Mesendoderm (in vitro differentiated cells): ENCODE measurements around the gene CSNK1A1.
"Not testable (repeated sequence)": the region's sequence is repeated elsewhere in the genome, so short reads cannot be mapped to it uniquely, and the experiment has no call there.

Experiments used
- DNase-seq: peaks from one replicate; pipeline ENCODE4 v3.0.0; 2013
- H2AK5ac ChIP-seq: 2 replicates; pipeline ENCODE4 v1.6.1; 2013; ENCODE audit warnings: low read length, inconsistent platforms
- H2BK120ac ChIP-seq: 2 replicates; pipeline ENCODE4 v1.6.1; 2013; ENCODE audit warnings: low read depth, mild to moderate bottlenecking, low read length, moderate library complexity, mixed read lengths
- H2BK15ac ChIP-seq: replicated peaks from 2 replicates; pipeline ENCODE4 v1.6.1; 2013; ENCODE audit warnings: low read depth, mild to moderate bottlenecking, moderate library complexity
- H2BK5ac ChIP-seq: 2 replicates; pipeline ENCODE4 v1.6.1; 2013; ENCODE audit warnings: low read length, inconsistent platforms
- H3K18ac ChIP-seq: 2 replicates; pipeline ENCODE4 v1.6.1; 2013; ENCODE audit warnings: mild to moderate bottlenecking, low read length, mixed read lengths
- H3K23ac ChIP-seq: one replicate; pipeline ENCODE4 v1.6.1; 2013; ENCODE audit warnings: low read length
- H3K27ac ChIP-seq: 2 replicates; pipeline ENCODE4 v1.5.1; 2013; ENCODE audit warnings: low read depth, mild to moderate bottlenecking, inconsistent platforms, low read length, moderate library complexity
- H3K27me3 ChIP-seq: 2 replicates; pipeline ENCODE4 v1.6.1; 2013; ENCODE audit warnings: low read length, control low read depth, mild to moderate bottlenecking, inconsistent platforms; ENCODE audit not compliant: insufficient read depth, poor library complexity
- H3K36me3 ChIP-seq: 2 replicates; pipeline ENCODE4 v1.6.1; 2013; ENCODE audit warnings: low read length, inconsistent platforms; ENCODE audit not compliant: control insufficient read depth, insufficient read depth
- H3K4ac ChIP-seq: one replicate; pipeline ENCODE4 v1.6.1; 2013; ENCODE audit warnings: low read depth, mild to moderate bottlenecking, low read length, moderate library complexity
- H3K4me1 ChIP-seq: 2 replicates; pipeline ENCODE4 v1.6.1; 2013; ENCODE audit warnings: low read depth, low read length, inconsistent platforms; ENCODE audit not compliant: control insufficient read depth
- H3K4me2 ChIP-seq: 2 replicates; pipeline ENCODE4 v1.6.1; 2013; ENCODE audit warnings: low read length
- H3K4me3 ChIP-seq: 2 replicates; pipeline ENCODE4 v1.5.1; 2013; ENCODE audit warnings: mild to moderate bottlenecking, low read length
- H3K56ac ChIP-seq: one replicate; pipeline ENCODE4 v1.6.1; 2013; ENCODE audit warnings: low read length
- H3K79me1 ChIP-seq: 2 replicates; pipeline ENCODE4 v1.6.1; 2013; ENCODE audit warnings: low read length, inconsistent platforms
- H3K79me2 ChIP-seq: 2 replicates; pipeline ENCODE4 v1.6.1; 2013; ENCODE audit warnings: mild to moderate bottlenecking, low read length; ENCODE audit not compliant: control insufficient read depth, insufficient read depth
- H3K9ac ChIP-seq: 2 replicates; pipeline ENCODE4 v1.6.1; 2013; ENCODE audit warnings: low read length, inconsistent platforms
- H4K5ac ChIP-seq: one replicate; pipeline ENCODE4 v1.6.1; 2013; ENCODE audit warnings: low read length
- H4K8ac ChIP-seq: one replicate; pipeline ENCODE4 v1.6.1; 2013; ENCODE audit warnings: low read depth, mild to moderate bottlenecking, control low read depth, low read length, moderate library complexity
- WGBS: extraction: QIAGEN DNeasy Blood & Tissue Kit; methylation state at CpG from one replicate; pipeline ENCODE4 v1.1.7; 2013; ENCODE audit warnings: low lambda C conversion rate, missing lambda C conversion rate; ENCODE audit not compliant: insufficient coverage; ENCODE audit errors: extremely low coverage; 5-methylcytosine and 5-hydroxymethylcytosine counted together

The CSNK1A1 gene

GRCh38 chr5:149572576-149573231, 21.5 kb upstream of the CSNK1A1 start:
- no CpG with 5 or more reads among the region's 4 CpGs for WGBS
- Histone ChIP-seq H3K36me3 (no peaks in the 10 kb centered on the region), H3K56ac (no peak overlapping the region), H3K23ac (no peak overlapping the region), H2BK5ac (no peak overlapping the region), H3K27me3 (no peaks in the 10 kb centered on the region), H4K8ac (no peak overlapping the region), H2BK15ac (no peak overlapping the region), H3K79me1 (no peaks in the 10 kb centered on the region), H3K27ac (no peak overlapping the region), H2AK5ac (no peak overlapping the region), H3K4ac (no peak overlapping the region), H3K4me3 (no peak overlapping the region), H4K5ac (no peak overlapping the region), H3K4me1 (no peaks in the 10 kb centered on the region), H3K9ac (no peak overlapping the region), H3K18ac (no peak overlapping the region), H2BK120ac (no peak overlapping the region), H3K79me2 (no peaks in the 10 kb centered on the region), H3K4me2 (no peak overlapping the region)
- DNase-seq: no peak

GRCh38 chr5:149572170-149572569, 20.9 kb upstream of the CSNK1A1 start:
- Histone ChIP-seq H2BK5ac (no peak overlapping the region), H3K4me1 (no peaks in the 10 kb centered on the region), H3K18ac (no peak overlapping the region), H2AK5ac (no peak overlapping the region), H3K9ac (no peak overlapping the region), H4K5ac (no peak overlapping the region), H3K27me3 (no peaks in the 10 kb centered on the region), H3K27ac (no peak overlapping the region), H3K23ac (no peak overlapping the region), H3K56ac (no peak overlapping the region), H3K4me3 (no peak overlapping the region), H3K79me2 (no peaks in the 10 kb centered on the region), H2BK15ac (no peak overlapping the region), H3K4me2 (no peak overlapping the region), H3K36me3 (no peaks in the 10 kb centered on the region), H4K8ac (no peak overlapping the region), H2BK120ac (no peak overlapping the region), H3K4ac (no peak overlapping the region), H3K79me1 (no peaks in the 10 kb centered on the region)
- DNase-seq: no peak

GRCh38 chr5:149567226-149567625, 16.0 kb upstream of the CSNK1A1 start:
- H3K18ac ChIP-seq: no peak overlapping the region
- no peak overlapping the region for H3K4ac ChIP-seq
- no peak overlapping the region for H2BK5ac ChIP-seq
- H3K9ac ChIP-seq: no peak overlapping the region
- H3K4me2 ChIP-seq: no peak overlapping the region
- H3K79me2 ChIP-seq: no peaks in the 10 kb centered on the region
- H3K23ac ChIP-seq: no peak overlapping the region
- no peaks in the 10 kb centered on the region for H3K36me3 ChIP-seq
- H2AK5ac ChIP-seq: no peak overlapping the region
- H4K8ac ChIP-seq: no peak overlapping the region
- H3K27me3 ChIP-seq: no peaks in the 10 kb centered on the region
- no peak overlapping the region for H4K5ac ChIP-seq
- no peaks in the 10 kb centered on the region for H3K4me1 ChIP-seq
- DNase-seq: no peak
- H3K27ac ChIP-seq: no peak overlapping the region
- no peaks in the 10 kb centered on the region for H3K79me1 ChIP-seq
- no peak overlapping the region for H3K56ac ChIP-seq
- no CpG with 5 or more reads among the region's 1 CpG for WGBS
- H2BK120ac ChIP-seq: no peak overlapping the region
- H3K4me3 ChIP-seq: no peak overlapping the region
- H2BK15ac ChIP-seq: no peak overlapping the region

GRCh38 chr5:149564542-149565140, 13.4 kb upstream of the CSNK1A1 start:
- not testable (repeated sequence) for H3K79me2 ChIP-seq, H4K8ac ChIP-seq

GRCh38 chr5:149563466-149563865, 12.2 kb upstream of the CSNK1A1 start:
- no peak overlapping the region for H3K4ac ChIP-seq
- H4K8ac ChIP-seq: no peak overlapping the region
- H4K5ac ChIP-seq: no peak overlapping the region
- peak overlapping the region; percentile 70 for H3K56ac ChIP-seq
- no peaks in the 10 kb centered on the region for H3K79me1 ChIP-seq
- no peaks in the 10 kb centered on the region for H3K27me3 ChIP-seq
- no peak overlapping the region for H3K4me3 ChIP-seq
- H3K4me1 ChIP-seq: peaks cover 2% of the 10 kb centered on the region
- H3K27ac ChIP-seq: peak overlapping the region; percentile 13
- no peak overlapping the region for H3K23ac ChIP-seq
- no peak overlapping the region for H2BK120ac ChIP-seq
- peak overlapping the region; percentile 76 for H2BK15ac ChIP-seq
- no peak overlapping the region for H3K4me2 ChIP-seq
- DNase-seq: no peak
- H2BK5ac ChIP-seq: no peak overlapping the region
- no peaks in the 10 kb centered on the region for H3K79me2 ChIP-seq
- H3K36me3 ChIP-seq: no peaks in the 10 kb centered on the region
- H3K18ac ChIP-seq: no peak overlapping the region
- no peak overlapping the region for H2AK5ac ChIP-seq
- no CpG with 5 or more reads among the region's 2 CpGs for WGBS
- H3K9ac ChIP-seq: no peak overlapping the region

More at GRCh38 chr5:149564542-149565140, 13.4 kb upstream of the CSNK1A1 start:
- H2BK5ac ChIP-seq, H3K27me3 ChIP-seq, H2AK5ac ChIP-seq, H3K36me3 ChIP-seq, H3K4me3 ChIP-seq, H3K18ac ChIP-seq, H3K56ac ChIP-seq, H3K4me1 ChIP-seq, H3K4ac ChIP-seq, H3K23ac ChIP-seq, H3K9ac ChIP-seq, H3K27ac ChIP-seq, H3K4me2 ChIP-seq, H2BK15ac ChIP-seq, H2BK120ac ChIP-seq, H4K5ac ChIP-seq, H3K79me1 ChIP-seq: not testable (repeated sequence)
- WGBS: no CpG with 5 or more reads among the region's 15 CpGs
- peak; percentile 92 for DNase-seq

GRCh38 chr5:149561848-149562247, 10.6 kb upstream of the CSNK1A1 start:
- peak overlapping the region; percentile 2 for H3K9ac ChIP-seq
- no peak overlapping the region for H4K5ac ChIP-seq
- no peak overlapping the region for H2AK5ac ChIP-seq
- peaks cover 2% of the 10 kb centered on the region for H3K4me1 ChIP-seq
- no CpG with 5 or more reads among the region's 2 CpGs for WGBS
- H2BK15ac ChIP-seq: no peak overlapping the region
- H3K79me2 ChIP-seq: no peaks in the 10 kb centered on the region
- H3K4me3 ChIP-seq: no peak overlapping the region
- H3K79me1 ChIP-seq: no peaks in the 10 kb centered on the region
- peak overlapping the region; percentile 16 for H2BK5ac ChIP-seq
- peak overlapping the region; percentile 86 for H3K27ac ChIP-seq
- H3K4ac ChIP-seq: no peak overlapping the region
- no peak overlapping the region for H4K8ac ChIP-seq
- H2BK120ac ChIP-seq: peak overlapping the region; percentile 12
- no peaks in the 10 kb centered on the region for H3K36me3 ChIP-seq
- no peak overlapping the region for H3K23ac ChIP-seq
- DNase-seq: peak; percentile 94
- peak overlapping the region; percentile 90 for H3K18ac ChIP-seq
- H3K56ac ChIP-seq: peak overlapping the region; percentile 9
- H3K27me3 ChIP-seq: no peaks in the 10 kb centered on the region
- H3K4me2 ChIP-seq: no peak overlapping the region
